NCI-H774 (cell line): ENCODE measurements around the gene RPAIN.
A peak's percentile ranks its signal among the peaks of the same experiment; 100 is the strongest.
"Not testable (repeated sequence)": the region's sequence is repeated elsewhere in the genome, so short reads cannot be mapped to it uniquely, and the experiment has no call there.

Experiments
- DNase-seq: peaks from one replicate; lab custom pipeline; 2025; lab: John Stamatoyannopoulos, UW

Gene RPAIN

GRCh38 chr17:5430413-5430999 is 10.5 kb downstream of the RPAIN start:
- no peak for DNase-seq

- not testable (repeated sequence) for DNase-seq
Measured at GRCh38 chr17:5431234-5431633, 11.3 kb downstream of the RPAIN start.

GRCh38 chr17:5431949-5432556 is 12.1 kb downstream of the RPAIN start:
- no peak for DNase-seq

- DNase-seq, result no peak
Measured at GRCh38 chr17:5434984-5435383, 15.0 kb downstream of the RPAIN start.

GRCh38 chr17:5435781-5436315 is 15.9 kb downstream of the RPAIN start:
- DNase-seq, result not testable (repeated sequence)

GRCh38 chr17:5437721-5438317 is 17.8 kb downstream of the RPAIN start:
- DNase-seq, result no peak

GRCh38 chr17:5438716-5439445 is 18.9 kb downstream of the RPAIN start, which contains the start of gene C1QBP:
C1QBP (minus strand) TSS chr17:5439155; CDS start chr17:5439073, 82 bp downstream.
- peak; percentile 76 for DNase-seq

GRCh38 chr17:5439446-5439764 is 19.4 kb downstream of the RPAIN start:
- DNase-seq, result no peak

GRCh38 chr17:5443728-5444127 is 23.7 kb downstream of the RPAIN start:
- no peak for DNase-seq

GRCh38 chr17:5444209-5444608 is 24.2 kb downstream of the RPAIN start:
- DNase-seq, result no peak

- DNase-seq, result no peak
Measured at GRCh38 chr17:5446786-5447185, 26.8 kb downstream of the RPAIN start.

- no peak for DNase-seq
Measured at GRCh38 chr17:5464717-5465507, 44.9 kb downstream of the RPAIN start.

- no peak for DNase-seq
Measured at GRCh38 chr17:5466295-5466694, 46.3 kb downstream of the RPAIN start.

- DNase-seq, result no peak
Measured at GRCh38 chr17:5467416-5467815, 47.4 kb downstream of the RPAIN start.

GRCh38 chr17:5468075-5468473 is 48.1 kb downstream of the RPAIN start:
- DNase-seq, result no peak

- no peak for DNase-seq
Measured at GRCh38 chr17:5472511-5472910, 52.5 kb downstream of the RPAIN start.

- no peak for DNase-seq
Measured at GRCh38 chr17:5473906-5474305, 53.9 kb downstream of the RPAIN start.

GRCh38 chr17:5478992-5479391 is 59.0 kb downstream of the RPAIN start:
- DNase-seq, result no peak

- DNase-seq, result no peak
Measured at GRCh38 chr17:5480962-5481361, 61.0 kb downstream of the RPAIN start.

- DNase-seq, result no peak
Measured at GRCh38 chr17:5481451-5481850, 61.5 kb downstream of the RPAIN start.
